ENCODE results near the gene URAD. TPM values are rescaled to one million over a fixed set of nuclear protein-coding genes. Genes with fewer than 3 reads are reported as not detected.
A peak's percentile ranks its signal among the peaks of the same experiment; 100 is the strongest.
"Not testable (repeated sequence)": the region's sequence is repeated elsewhere in the genome, so short reads cannot be mapped to it uniquely, and the experiment has no call there.

URAD gene, protein sequence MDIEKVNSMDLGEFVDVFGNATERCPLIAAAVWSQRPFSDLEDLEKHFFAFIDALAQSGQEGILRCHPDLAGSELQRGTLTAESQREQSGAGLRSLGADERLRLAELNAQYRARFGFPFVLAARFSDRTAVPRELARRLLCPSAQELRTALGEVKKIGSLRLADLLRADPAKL
- total RNA-seq (not detected), polyA plus RNA-seq (not detected)
- long read RNA-seq, donor 1, result 0 reads
- long read RNA-seq, donor 2, result 0 reads
- long read RNA-seq, donor 3, result 0 reads
- long read RNA-seq, donor 4, result 0 reads
- long read RNA-seq, donor 5, result 0 reads
- long read RNA-seq, donor 6, result 0 reads
- long read RNA-seq, donor 7, result 0 reads
- long read RNA-seq, donor 8, result 0 reads
- long read RNA-seq, donor 9, result 0 reads
- long read RNA-seq, donor 10, result 0 reads

DNA sequence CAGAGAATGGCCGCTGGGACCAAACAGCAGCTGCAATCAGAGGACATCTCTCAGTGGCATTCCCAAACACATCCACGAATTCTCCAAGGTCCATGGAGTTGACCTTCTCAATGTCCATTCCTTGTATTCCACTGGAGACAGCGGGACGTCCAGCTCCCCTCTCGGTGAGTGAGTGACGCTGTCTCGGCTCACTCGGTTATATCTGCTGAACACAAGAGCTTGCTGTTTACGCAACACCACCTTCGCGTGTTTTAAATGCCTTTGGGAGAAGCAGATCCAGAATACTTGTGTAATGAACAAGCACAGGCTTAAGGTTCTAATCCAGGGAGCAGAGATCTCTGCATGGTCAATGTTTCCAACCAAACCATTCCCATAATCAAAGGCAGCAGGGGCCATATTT is at the start of gene URAD:
TSS of gene URAD (minus strand) at position 174 of the 400 bp plus-strand sequence. CDS start at position 118, 56 bp downstream.
- no peak within 1 kb of the TSS for H3K27ac ChIP-seq
- intact Hi-C loops (cut with DNase I), result loop anchor here (5.0 to 10.0 kb wide), 4 partner anchors 154 to 1004 kb away; no protein-coding TSS in a partner anchor
- WGBS, 4 donors, result 73 to 82% (median 74%) methylated on average over 11 of the region's 11 CpGs
- H3K9me3 ChIP-seq (replicated peaks in 1 of 3), result no peaks in the 10 kb centered on the region
- no peak for TF ChIP-seq POLR2A (IDR thresholded peaks at IDR 0.05)
- TF ChIP-seq, protein P1, sequence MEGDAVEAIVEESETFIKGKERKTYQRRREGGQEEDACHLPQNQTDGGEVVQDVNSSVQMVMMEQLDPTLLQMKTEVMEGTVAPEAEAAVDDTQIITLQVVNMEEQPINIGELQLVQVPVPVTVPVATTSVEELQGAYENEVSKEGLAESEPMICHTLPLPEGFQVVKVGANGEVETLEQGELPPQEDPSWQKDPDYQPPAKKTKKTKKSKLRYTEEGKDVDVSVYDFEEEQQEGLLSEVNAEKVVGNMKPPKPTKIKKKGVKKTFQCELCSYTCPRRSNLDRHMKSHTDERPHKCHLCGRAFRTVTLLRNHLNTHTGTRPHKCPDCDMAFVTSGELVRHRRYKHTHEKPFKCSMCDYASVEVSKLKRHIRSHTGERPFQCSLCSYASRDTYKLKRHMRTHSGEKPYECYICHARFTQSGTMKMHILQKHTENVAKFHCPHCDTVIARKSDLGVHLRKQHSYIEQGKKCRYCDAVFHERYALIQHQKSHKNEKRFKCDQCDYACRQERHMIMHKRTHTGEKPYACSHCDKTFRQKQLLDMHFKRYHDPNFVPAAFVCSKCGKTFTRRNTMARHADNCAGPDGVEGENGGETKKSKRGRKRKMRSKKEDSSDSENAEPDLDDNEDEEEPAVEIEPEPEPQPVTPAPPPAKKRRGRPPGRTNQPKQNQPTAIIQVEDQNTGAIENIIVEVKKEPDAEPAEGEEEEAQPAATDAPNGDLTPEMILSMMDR (IDR thresholded peaks at IDR 0.05), result no peak
- no peak within 1 kb of the TSS for H3K4me3 ChIP-seq
- H3K36me3 ChIP-seq (replicated peaks in 1 of 2), result no peaks in the 10 kb centered on the region
- H3K27me3 ChIP-seq, result peaks cover 5% of the 10 kb centered on the region
- DNase-seq, result no peak
- no peaks in the 10 kb centered on the region for H3K4me1 ChIP-seq (replicated peaks in 1 of 2)

DNA sequence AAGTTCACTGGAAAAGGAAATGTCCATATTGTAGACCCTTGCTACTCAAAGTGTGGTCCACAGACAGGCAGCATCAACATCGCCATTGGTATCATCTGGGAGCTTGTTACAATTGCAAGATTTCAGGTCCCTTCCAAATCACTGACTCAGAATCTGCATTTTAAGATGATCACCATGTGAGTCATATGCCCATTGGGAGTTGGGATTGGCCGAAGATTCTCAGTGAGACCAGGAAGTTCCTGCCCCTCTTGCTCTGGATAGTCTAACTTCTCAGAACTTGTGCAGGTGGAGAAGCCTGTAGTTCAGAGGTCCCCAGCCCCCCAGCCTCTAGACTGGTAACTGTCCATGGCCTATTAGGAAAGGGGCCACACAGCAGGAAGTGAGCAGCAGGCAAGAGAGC is 48.9 kb upstream of the URAD start:
- WGBS, 4 donors, result 74 to 94% (median 76%) methylated on average over 2 of the region's 2 CpGs
- no peaks in the 10 kb centered on the region for H3K4me1 ChIP-seq (replicated peaks in 1 of 2)
- no peaks in the 10 kb centered on the region for H3K27me3 ChIP-seq
- intact Hi-C loops (cut with DNase I), result no loop called here
- no peak overlapping the region for H3K27ac ChIP-seq
- no peaks in the 10 kb centered on the region for H3K9me3 ChIP-seq (replicated peaks in 1 of 3)
- TF ChIP-seq POLR2A (IDR thresholded peaks at IDR 0.05), result no peak
- TF ChIP-seq, protein P1 (IDR thresholded peaks at IDR 0.05), result no peak
- H3K4me3 ChIP-seq, result no peak overlapping the region
- DNase-seq, result no peak
- H3K36me3 ChIP-seq (replicated peaks in 1 of 2), result no peaks in the 10 kb centered on the region

DNA sequence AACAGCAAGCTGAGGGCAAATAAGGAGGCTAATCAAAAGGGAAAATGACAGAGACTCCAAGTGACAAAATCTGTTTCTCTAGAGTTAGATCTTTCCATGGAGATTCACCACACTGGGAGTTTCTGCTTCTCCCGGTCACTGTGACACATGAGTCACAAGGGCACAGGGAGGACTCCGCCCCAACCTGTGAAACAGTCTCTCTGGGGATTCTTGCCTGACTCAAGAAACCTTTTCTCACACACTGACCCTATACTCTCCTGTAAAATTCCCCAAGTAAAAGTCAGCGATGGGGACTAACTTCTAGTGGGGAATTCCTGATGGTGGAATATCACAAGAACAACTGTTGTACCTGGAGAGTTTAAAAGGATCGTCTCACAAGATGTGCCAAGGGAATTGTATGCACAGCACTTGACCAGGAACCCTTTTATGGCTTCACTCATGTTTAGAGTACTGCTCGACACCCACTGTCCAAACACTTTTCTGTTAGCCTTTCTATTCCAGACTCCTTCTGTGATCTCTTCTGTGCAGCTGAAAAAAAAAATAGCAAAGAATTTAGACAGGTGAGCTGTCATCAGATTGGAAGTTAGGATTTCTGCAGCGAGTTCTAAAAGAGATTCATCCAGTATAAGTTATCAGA is 46.8 kb upstream of the URAD start:
- Histone ChIP-seq H3K36me3 (replicated peaks in 1 of 2) (no peaks in the 10 kb centered on the region), H3K4me1 (replicated peaks in 1 of 2) (no peaks in the 10 kb centered on the region), H3K27ac (no peak overlapping the region), H3K27me3 (no peaks in the 10 kb centered on the region), H3K9me3 (replicated peaks in 1 of 3) (no peaks in the 10 kb centered on the region), H3K4me3 (no peak overlapping the region)
- intact Hi-C loops (cut with DNase I), result no loop called here
- TF ChIP-seq, protein P1 (IDR thresholded peaks at IDR 0.05), result no peak
- TF ChIP-seq POLR2A (IDR thresholded peaks at IDR 0.05), result no peak
- peak in 2 of 7 donors; percentile 19 to 24 for DNase-seq
- WGBS, 4 donors, result 53 to 65% (median 58%) methylated on average over 6 of the region's 6 CpGs

DNA sequence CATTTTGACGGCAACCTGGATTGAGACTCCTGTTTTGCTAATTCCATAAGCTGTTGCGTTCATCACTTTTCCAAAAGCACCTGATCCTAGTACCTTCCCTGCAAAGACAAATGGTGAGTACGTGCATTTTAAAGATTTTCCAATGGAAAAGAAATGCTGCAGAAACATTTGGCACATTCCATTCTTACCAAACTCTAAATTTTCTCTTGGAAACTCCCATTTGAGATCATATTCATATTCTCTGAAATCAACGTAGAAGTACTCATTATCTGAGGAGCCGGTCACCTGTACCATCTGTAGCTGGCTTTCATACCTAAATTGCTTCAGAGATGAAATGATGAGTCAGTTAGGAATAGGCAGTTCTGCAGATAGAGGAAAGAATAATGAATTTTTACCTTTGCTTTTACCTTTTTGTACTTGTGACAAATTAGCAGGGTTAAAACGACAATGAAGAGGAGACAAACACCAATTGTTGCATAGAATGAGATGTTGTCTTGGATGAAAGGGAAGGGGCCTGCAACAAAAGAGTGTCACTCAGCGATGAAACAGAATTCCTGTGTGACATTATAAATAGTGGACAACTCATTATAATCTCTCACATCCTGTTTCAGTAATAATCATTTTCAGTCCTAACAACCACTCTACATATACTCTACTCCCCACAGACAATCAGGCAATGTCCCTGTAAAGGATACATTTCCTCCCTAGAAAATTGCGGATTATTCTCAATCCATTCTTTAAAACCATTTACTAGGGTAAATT is 45.6 kb upstream of the URAD start:
- Histone ChIP-seq H3K4me1 (replicated peaks in 1 of 2) (no peaks in the 10 kb centered on the region), H3K27me3 (peaks cover 3% of the 10 kb centered on the region), H3K27ac (no peak overlapping the region), H3K36me3 (replicated peaks in 1 of 2) (no peaks in the 10 kb centered on the region), H3K9me3 (replicated peaks in 1 of 3) (no peaks in the 10 kb centered on the region), H3K4me3 (no peak overlapping the region)
- intact Hi-C loops (cut with DNase I), result no loop called here
- WGBS, 4 donors, result 79 to 86% (median 83%) methylated on average over 8 of the region's 8 CpGs
- TF ChIP-seq, protein P1 (IDR thresholded peaks at IDR 0.05), result no peak
- no peak for TF ChIP-seq POLR2A (IDR thresholded peaks at IDR 0.05)
- DNase-seq, result no peak

DNA sequence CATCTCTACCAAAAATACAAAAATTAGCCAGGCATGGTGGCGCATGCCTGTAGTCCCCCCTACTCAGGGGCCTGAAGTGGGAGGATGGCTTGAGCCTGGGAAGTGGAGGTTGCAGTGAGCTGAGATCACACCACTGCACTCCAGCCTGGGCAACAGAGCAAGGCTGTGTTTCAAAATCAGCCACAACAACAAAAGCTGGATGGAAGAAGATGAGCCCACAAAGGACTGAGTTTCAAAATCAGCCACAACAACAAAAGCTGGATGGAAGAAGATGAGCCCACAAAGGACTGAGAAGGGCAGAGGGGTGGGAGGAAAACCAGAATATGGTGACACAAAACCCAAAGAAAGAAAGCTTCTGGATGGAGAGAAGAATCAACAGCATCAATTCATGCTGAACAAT is 43.9 kb upstream of the URAD start:
- H3K27me3 ChIP-seq; H3K27ac ChIP-seq; H3K9me3 ChIP-seq (replicated peaks in 1 of 3); intact Hi-C loops (cut with DNase I); H3K4me3 ChIP-seq; DNase-seq; H3K36me3 ChIP-seq (replicated peaks in 1 of 2); H3K4me1 ChIP-seq (replicated peaks in 1 of 2): not testable (repeated sequence)
- WGBS, 4 donors, result 88 to 100% (median 97%) methylated on average over 1 of the region's 1 CpG

Data from adrenal gland (tissue), 19 donors.